G401 (cell line): ENCODE measurements around the gene CCL20. TPM values are rescaled to one million over a fixed set of nuclear protein-coding genes. Genes with fewer than 3 reads are reported as not detected.
"Not testable (repeated sequence)": the region's sequence is repeated elsewhere in the genome, so short reads cannot be mapped to it uniquely, and the experiment has no call there.

Experiments used
- DNase-seq: peaks from one replicate; pipeline ENCODE4 v3.0.0-alpha.2; 2015; ENCODE audit warnings: low spot score
- in situ Hi-C: cut with HindIII; loops from 2 replicates; pipeline ENCODE4 v1.10.0; 2016; ENCODE audit warnings: low sequenced_read_pairs, mixed read lengths
- total RNA-seq: library from RNA; depleted of rRNA; stranded (reverse); fragments of >200 nt; shearing (Covaris generic); gene quantifications from 2 replicates; pipeline ENCODE4 v1.2.3, GENCODE V29; 2014

The CCL20 gene
- total RNA-seq, 1 experiment from 2014 or later = not detected

GRCh38 chr2:227796768-227797167 lies 16.9 kb upstream of the CCL20 start:
- in situ Hi-C loops, DNase-seq: not testable (repeated sequence)

GRCh38 chr2:227799202-227799601 lies 14.4 kb upstream of the CCL20 start:
- no peak for DNase-seq
- in situ Hi-C loops = no loop called here

- DNase-seq = no peak
- in situ Hi-C loops = no loop called here
Observed at GRCh38 chr2:227802882-227803281, 10.8 kb upstream of the CCL20 start.

GRCh38 chr2:227804975-227805374 lies 8.7 kb upstream of the CCL20 start:
- DNase-seq = no peak
- in situ Hi-C loops = no loop called here

GRCh38 chr2:227805578-227805977 lies 8.1 kb upstream of the CCL20 start:
- DNase-seq = no peak
- in situ Hi-C loops = no loop called here

- no peak for DNase-seq
- in situ Hi-C loops = no loop called here
Observed at GRCh38 chr2:227808936-227809335, 4.7 kb upstream of the CCL20 start.

GRCh38 chr2:227812001-227812400 lies 1.6 kb upstream of the CCL20 start:
- in situ Hi-C loops = no loop called here

GRCh38 chr2:227813229-227813561 lies 447 bp upstream of the CCL20 start:
- DNase-seq = no peak
- in situ Hi-C loops = no loop called here

More at GRCh38 chr2:227812001-227812400, 1.6 kb upstream of the CCL20 start:
- no peak for DNase-seq

- DNase-seq = no peak
Observed at GRCh38 chr2:227815066-227815465, 1.4 kb downstream of the CCL20 start.

GRCh38 chr2:227816507-227817294 lies 3.1 kb downstream of the CCL20 start:
- in situ Hi-C loops = no loop called here
- no peak for DNase-seq

More at GRCh38 chr2:227815066-227815465, 1.4 kb downstream of the CCL20 start:
- in situ Hi-C loops = no loop called here

- no peak for DNase-seq
- in situ Hi-C loops = no loop called here
Observed at GRCh38 chr2:227817336-227817735, 3.7 kb downstream of the CCL20 start.

- DNase-seq = peak; percentile 3
- in situ Hi-C loops = no loop called here
Observed at GRCh38 chr2:227817850-227818674, 4.4 kb downstream of the CCL20 start.

GRCh38 chr2:227818675-227819397 lies 5.2 kb downstream of the CCL20 start:
- DNase-seq = no peak
- in situ Hi-C loops = no loop called here

GRCh38 chr2:227819398-227819697 lies 5.7 kb downstream of the CCL20 start:
- in situ Hi-C loops = no loop called here
- DNase-seq = no peak

- DNase-seq = no peak
- in situ Hi-C loops = no loop called here
Observed at GRCh38 chr2:227821043-227821942, 7.7 kb downstream of the CCL20 start.

GRCh38 chr2:227822416-227823003 lies 8.9 kb downstream of the CCL20 start:
- no peak for DNase-seq
- in situ Hi-C loops = no loop called here

GRCh38 chr2:227823922-227824321 lies 10.3 kb downstream of the CCL20 start:
- no peak for DNase-seq
- in situ Hi-C loops = no loop called here

- DNase-seq = no peak
- in situ Hi-C loops = no loop called here
Observed at GRCh38 chr2:227824711-227825110, 11.1 kb downstream of the CCL20 start.
